NCI-H446 treated with DMSO at 0.1 percent for 48 hours (cell line): ENCODE measurements around the gene CUTA.
"Not testable (repeated sequence)": the region's sequence is repeated elsewhere in the genome, so short reads cannot be mapped to it uniquely, and the experiment has no call there.

ENCODE experiments used
- DNase-seq: peaks from one replicate; lab custom pipeline; 2025; lab: John Stamatoyannopoulos, UW

CUTA gene

GRCh38 chr6:33367715-33368025 is 50.2 kb downstream of the CUTA start:
- DNase-seq: not testable (repeated sequence)

GRCh38 chr6:33367009-33367714 is 50.7 kb downstream of the CUTA start:
- no peak for DNase-seq
